NCI-H510A (cell line): ENCODE results near the gene GAP43.

Experiments used
- DNase-seq: peaks from one replicate; lab custom pipeline; 2025; lab: John Stamatoyannopoulos, UW

GAP43 gene, protein sequence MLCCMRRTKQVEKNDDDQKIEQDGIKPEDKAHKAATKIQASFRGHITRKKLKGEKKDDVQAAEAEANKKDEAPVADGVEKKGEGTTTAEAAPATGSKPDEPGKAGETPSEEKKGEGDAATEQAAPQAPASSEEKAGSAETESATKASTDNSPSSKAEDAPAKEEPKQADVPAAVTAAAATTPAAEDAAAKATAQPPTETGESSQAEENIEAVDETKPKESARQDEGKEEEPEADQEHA

DNA sequence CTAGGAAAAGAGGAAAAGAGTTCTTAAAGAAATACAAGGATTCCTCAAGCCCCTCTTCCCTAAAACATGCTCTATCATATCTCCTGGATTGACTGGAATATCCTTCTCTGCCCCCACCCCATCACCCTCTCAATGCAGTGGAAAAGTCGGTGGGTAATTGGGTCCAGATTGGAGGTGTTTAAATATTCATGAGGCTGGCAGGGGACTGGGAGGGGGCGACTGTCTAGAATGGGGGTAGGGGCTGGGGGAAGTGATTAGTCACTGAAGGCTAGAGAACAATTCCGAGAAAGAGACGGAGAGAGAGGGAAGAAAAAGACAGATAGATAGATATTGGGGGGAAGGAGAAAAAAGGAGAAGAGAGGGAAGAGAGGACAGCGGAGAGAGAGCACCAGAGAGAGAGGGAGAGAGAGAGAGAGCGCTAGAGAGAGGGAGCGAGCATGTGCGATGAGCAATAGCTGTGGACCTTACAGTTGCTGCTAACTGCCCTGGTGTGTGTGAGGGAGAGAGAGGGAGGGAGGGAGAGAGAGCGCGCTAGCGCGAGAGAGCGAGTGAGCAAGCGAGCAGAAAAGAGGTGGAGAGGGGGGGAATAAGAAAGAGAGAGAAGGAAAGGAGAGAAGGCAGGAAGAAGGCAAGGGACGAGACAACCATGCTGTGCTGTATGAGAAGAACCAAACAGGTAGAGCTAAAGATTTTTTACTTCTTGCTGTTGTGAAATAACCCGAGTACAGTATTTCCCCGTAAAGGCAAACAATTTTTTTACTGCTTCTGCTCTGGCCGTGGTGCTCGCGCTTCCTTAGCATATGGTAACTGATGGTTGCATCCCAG, at the start of gene GAP43:
Gene GAP43 (plus strand): TSS at position 467 of the 825 bp plus-strand sequence. CDS start 180 bp downstream, at position 647.
- DNase-seq = peak; percentile 40

- DNase-seq = no peak
These were observed 46.9 kb upstream of the GAP43 start for GRCh38 chr3:115576325-115576875.

- DNase-seq = no peak
These were observed 46.3 kb upstream of the GAP43 start for GRCh38 chr3:115577000-115577399.

- DNase-seq = no peak
These were observed 45.0 kb upstream of the GAP43 start for GRCh38 chr3:115578331-115578730.

GRCh38 chr3:115580566-115580965, 42.7 kb upstream of the GAP43 start:
- no peak for DNase-seq

DNA sequence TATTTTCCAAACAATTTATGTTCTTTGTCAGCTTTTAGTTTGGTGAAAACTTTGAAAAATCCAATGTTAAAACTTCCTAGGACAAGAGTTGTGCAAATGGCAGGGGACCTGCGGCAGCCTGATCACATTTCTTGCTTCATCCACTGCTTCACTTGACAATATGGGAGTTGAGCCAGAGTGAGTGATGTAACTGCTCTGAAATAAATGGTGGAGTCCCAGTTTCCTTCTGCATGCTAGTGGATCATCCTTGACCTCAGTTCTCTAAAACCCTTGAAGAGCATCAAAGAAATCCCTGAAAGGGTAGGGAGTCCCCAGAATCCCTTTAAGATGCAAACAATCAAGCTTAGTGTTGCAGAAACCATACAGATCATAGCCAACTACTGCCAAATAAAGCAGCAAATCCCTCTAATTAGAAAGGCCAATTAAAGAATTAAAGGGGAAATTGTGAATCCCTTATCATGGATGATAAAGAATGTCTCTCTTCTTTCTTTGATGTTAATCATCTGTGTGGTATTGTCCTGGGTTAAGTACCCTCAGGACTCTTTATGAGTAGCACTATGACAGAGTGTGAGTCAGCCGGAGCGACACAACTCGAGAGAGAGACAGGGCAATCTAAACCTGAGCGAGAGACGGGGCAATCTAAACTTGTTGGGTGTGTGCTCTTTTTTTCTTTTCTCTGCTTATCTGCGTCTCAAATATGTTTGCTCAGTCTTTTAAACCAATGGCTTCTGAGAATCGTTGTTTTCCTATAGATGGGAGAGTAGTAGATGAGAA, 41.8 kb upstream of the GAP43 start:
- no peak for DNase-seq

- DNase-seq = no peak
These were observed 34.9 kb upstream of the GAP43 start for GRCh38 chr3:115588201-115589115.

DNA sequence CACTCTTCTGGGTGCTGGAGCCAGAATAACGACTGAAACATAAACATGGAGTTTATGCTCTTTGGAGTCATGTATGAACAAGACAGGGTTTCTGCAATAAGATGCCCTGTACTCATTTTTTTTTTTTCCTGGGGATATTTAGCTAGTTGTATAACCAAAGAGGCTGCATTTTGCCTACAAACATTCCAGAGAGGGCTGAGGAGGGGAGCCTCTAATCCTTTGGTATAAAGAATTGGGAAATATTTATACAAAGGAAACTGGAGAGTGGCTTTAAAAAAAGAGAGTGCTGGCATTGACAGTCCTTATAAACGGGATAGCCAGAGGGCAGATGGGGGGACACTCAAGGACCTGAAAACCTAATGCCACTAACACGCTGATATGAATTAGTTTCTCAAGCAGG, 32.4 kb upstream of the GAP43 start:
- DNase-seq = no peak

- DNase-seq = no peak
These were observed 27.6 kb upstream of the GAP43 start for GRCh38 chr3:115595611-115596275.

DNA sequence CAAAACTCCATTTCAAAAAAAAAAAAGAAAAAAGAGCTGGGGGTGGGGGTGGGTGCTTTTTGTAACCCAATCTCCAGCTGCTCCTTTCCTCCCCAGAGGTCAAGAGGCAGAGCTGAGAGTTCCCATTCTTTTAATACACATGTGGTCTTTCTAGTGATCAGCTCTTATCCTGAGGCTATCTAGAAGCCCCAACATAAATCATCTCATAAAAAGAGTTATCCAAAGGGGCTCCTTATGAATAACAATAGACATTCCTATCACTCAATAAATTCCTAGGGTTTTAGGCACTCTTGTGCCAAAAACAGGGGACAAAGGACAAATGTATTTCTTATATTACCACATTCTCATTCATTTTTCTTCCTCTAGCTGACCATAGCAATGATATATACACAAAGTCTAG, 25.1 kb upstream of the GAP43 start:
- DNase-seq = no peak

GRCh38 chr3:115602194-115602593, 21.1 kb upstream of the GAP43 start:
- DNase-seq = no peak

GRCh38 chr3:115611630-115612029, 11.7 kb upstream of the GAP43 start:
- no peak for DNase-seq

DNA sequence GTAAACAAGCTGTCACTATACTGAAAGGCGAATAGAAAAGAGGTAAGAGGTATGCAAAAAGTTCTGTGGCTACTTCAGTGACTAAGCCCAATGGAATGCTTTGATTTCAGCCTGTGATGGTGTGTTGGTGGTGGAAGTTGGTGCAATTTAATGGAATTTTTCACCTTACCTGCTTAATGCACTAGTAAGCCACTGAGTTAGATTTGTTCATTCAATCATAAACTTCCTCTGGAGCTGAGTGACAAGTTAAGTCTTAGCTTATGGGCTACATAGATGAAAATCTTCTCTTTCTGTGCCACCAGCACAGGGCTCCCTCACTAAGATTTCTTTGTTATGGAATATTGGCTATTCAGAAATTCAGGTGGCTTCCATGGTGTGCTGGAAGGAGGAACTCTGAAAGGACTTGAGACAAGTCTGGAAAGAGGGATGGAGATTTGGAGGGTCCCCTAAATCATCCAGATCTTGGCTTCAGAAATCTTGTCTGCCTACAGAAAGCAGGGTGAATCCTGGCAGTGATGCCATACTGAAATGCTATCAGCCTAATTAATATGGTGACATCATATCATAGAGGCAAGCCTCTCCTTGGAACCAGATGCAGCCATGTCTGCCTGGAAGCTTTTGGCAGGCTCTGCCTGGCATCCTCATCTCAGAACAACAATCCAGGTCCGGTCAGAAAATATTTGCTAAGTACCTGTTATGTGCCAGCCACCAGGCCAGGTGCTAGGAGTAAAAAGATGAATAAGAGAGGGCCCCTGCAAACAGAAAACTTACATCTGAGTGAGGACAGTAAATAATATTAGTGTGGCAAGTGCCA, 8.1 kb upstream of the GAP43 start:
- no peak for DNase-seq

DNA sequence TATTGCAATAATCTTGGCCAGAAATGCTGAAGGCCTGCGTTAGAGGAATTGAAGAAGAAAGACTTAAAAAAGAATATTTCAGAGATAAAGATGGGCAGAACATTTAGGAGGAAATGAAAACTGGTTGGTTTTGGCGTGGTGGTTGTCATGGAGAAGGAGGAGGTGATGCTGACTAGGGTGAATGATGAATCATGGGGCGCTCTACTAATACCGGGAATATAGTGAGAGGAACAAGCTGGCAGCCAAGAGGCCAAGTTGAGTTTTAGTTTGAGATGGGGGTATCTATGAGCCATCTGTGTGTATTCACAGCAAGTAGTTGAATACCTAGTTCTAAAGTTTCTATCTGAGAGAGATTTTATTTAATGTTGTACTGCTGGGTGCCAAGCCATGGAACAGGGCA, 6.8 kb upstream of the GAP43 start:
- no peak for DNase-seq

DNA sequence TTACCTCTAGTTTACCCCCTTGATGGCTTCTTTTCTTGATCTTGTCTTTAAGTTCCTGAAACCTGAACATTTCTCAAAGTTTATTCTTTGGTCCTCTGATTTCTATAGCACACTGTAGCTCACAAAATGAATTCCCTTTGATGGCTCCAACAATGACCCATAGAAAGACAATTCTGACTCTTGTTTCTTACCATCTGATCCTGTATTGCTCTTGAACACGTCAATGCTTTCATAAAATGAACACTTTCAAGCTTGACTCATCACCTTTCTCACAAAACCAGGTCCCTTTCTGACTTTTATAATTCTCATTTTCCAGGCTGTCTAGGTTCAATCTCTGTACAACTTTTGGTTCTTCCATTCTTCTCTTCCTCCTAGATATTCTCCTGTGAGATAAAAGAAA, 5.7 kb upstream of the GAP43 start:
- DNase-seq = no peak

- no peak for DNase-seq
These were observed 875 bp downstream of the GAP43 start for GRCh38 chr3:115624029-115624741.

- no peak for DNase-seq
These were observed 1.6 kb downstream of the GAP43 start for GRCh38 chr3:115624901-115625300.

- DNase-seq = no peak
These were observed 2.7 kb downstream of the GAP43 start for GRCh38 chr3:115626006-115626409.

GRCh38 chr3:115626721-115627120, 3.4 kb downstream of the GAP43 start:
- DNase-seq = no peak
